Esophagus muscularis mucosa (tissue), 4 donors: Measurements from ENCODE around the gene PRRC2B. TPM values are rescaled to one million over a fixed set of nuclear protein-coding genes. Genes with fewer than 3 reads are reported as not detected.
"Not testable (repeated sequence)": the region's sequence is repeated elsewhere in the genome, so short reads cannot be mapped to it uniquely, and the experiment has no call there.

ENCODE experiments used
- DNase-seq: peaks from one replicate; pipeline ENCODE4 v3.0.0-alpha.2; 2017; ENCODE audit errors: extremely low spot score
- H3K27ac ChIP-seq, 4 donors: fragments of 200-600 bp; sonication (generic); replicated peaks in 1 of 4; 1 replicate in 3 of 4; 2 replicates in 1 of 4; pipeline ENCODE4 v1.5.1; 2016 to 2019; ENCODE audit warnings: mild to moderate bottlenecking in 1 of 4
- H3K27me3 ChIP-seq, 4 donors: fragments of 200-600 bp; sonication (generic); one replicate each; pipeline versions ENCODE4 v1.5.1 to v1.6.0; 2016 to 2019
- H3K36me3 ChIP-seq, 4 donors: fragments of 200-600 bp; sonication (generic); one replicate each; pipeline ENCODE4 v1.5.1; 2016 to 2019
- H3K4me1 ChIP-seq, 4 donors: fragments of 200-600 bp; sonication (generic); one replicate each; pipeline ENCODE4 v1.5.1; 2016 to 2019
- H3K4me3 ChIP-seq, 4 donors: fragments of 200-600 bp; sonication (generic); 1 replicate in 2 of 4; 2 replicates in 2 of 4; pipeline ENCODE4 v1.5.1; 2016 to 2019; ENCODE audit warnings: mild to moderate bottlenecking in 4 of 4, moderate library complexity in 1 of 4
- H3K9me3 ChIP-seq, 4 donors: fragments of 200-600 bp; sonication (generic); 1 replicate in 3 of 4; 2 replicates in 1 of 4; pipeline ENCODE4 v1.5.1; 2016 to 2019
- EP300 ChIP-seq: sonication (generic); formaldehyde crosslinking; IDR thresholded peaks from one replicate; pipeline ENCODE4 v1.6.1; 2017; ENCODE audit warnings: antibody characterized with exemption
- POLR2A ChIP-seq: fragments of 450-650 bp; IDR thresholded peaks from one replicate; pipeline ENCODE4 v1.6.1; 2017; ENCODE audit warnings: antibody characterized with exemption, moderate library complexity, mild to moderate bottlenecking, low read depth
- POLR2AphosphoS5 ChIP-seq, 2 donors: sonication (generic); formaldehyde crosslinking; IDR thresholded peaks; one replicate each; pipeline ENCODE4 v1.6.1; 2017; ENCODE audit warnings: antibody characterized with exemption in 2 of 2
- WGBS: methylation state at CpG from one replicate; pipeline ENCODE4 v1.1.5; 2018; 5-methylcytosine and 5-hydroxymethylcytosine counted together
- intact Hi-C: fragments of 100-400 bp; cut with DNase I; formaldehyde crosslinking; loops from one replicate; pipeline ENCODE4 v1.15.1; 2023
- total RNA-seq, 4 donors: library from RNA; depleted of rRNA; stranded (reverse); fragments of >200 nt; gene quantifications; one replicate each; pipeline versions ENCODE4 v1.1.0 to v1.2.1, GENCODE V29; 2016
- TF ChIP-seq, protein P1 (sequence below), 3 experiments: fragments of 200-600 bp in 2 of 3; fragments of 450-650 bp in 1 of 3; sonication (generic) in 2 of 3; IDR thresholded peaks; one replicate each; pipeline ENCODE4 v1.5.1; 2017 to 2019; ENCODE audit warnings: antibody characterized with exemption in 3 of 3, mild to moderate bottlenecking in 2 of 3, moderate library complexity in 1 of 3

PRRC2B gene
- total RNA-seq, 4 donors from 2014 or later, result 109 to 226 (median 148) TPM

DNA sequence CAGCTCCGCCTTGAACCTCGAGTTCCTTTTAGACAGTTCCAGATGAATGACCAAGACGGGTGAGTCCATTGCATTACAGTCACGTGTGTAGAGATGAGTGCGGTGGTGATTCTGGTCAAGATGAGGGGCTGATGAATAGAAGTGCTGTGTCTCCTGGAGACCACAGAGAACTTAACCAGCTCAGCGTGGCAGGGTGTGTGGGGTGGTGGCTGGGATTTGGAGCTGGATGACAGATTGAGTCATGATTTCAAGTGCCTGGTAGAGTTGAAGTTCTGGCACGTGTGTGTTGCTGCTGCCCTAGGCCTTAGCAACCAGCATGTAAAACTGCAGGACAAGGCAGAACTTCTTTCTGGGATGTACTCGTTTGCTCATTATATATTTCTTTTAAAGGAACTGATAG is 53.3 kb downstream of the PRRC2B start:
- DNase-seq, result no peak
- intact Hi-C loops, result no loop called here
- Histone ChIP-seq H3K4me3 (no peak overlapping the region), H3K27ac (no peak overlapping the region), H3K4me1 (peaks cover 0 to 5% (median 0%) of the 10 kb centered on the region in 4 donors), H3K36me3 (peaks cover 57 to 96% (median 88%) of the 10 kb centered on the region in 4 donors), H3K27me3 (no peaks in the 10 kb centered on the region), H3K9me3 (no peaks in the 10 kb centered on the region)
- TF ChIP-seq EP300, result no peak
- TF ChIP-seq POLR2AphosphoS5 (IDR thresholded peaks at IDR 0.05), result no peak
- no peak for TF ChIP-seq POLR2A
- TF ChIP-seq, protein P1, sequence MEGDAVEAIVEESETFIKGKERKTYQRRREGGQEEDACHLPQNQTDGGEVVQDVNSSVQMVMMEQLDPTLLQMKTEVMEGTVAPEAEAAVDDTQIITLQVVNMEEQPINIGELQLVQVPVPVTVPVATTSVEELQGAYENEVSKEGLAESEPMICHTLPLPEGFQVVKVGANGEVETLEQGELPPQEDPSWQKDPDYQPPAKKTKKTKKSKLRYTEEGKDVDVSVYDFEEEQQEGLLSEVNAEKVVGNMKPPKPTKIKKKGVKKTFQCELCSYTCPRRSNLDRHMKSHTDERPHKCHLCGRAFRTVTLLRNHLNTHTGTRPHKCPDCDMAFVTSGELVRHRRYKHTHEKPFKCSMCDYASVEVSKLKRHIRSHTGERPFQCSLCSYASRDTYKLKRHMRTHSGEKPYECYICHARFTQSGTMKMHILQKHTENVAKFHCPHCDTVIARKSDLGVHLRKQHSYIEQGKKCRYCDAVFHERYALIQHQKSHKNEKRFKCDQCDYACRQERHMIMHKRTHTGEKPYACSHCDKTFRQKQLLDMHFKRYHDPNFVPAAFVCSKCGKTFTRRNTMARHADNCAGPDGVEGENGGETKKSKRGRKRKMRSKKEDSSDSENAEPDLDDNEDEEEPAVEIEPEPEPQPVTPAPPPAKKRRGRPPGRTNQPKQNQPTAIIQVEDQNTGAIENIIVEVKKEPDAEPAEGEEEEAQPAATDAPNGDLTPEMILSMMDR (IDR thresholded peaks at IDR 0.05), result no peak
- 65% methylated on average over 8 of the region's 8 CpGs for WGBS

DNA sequence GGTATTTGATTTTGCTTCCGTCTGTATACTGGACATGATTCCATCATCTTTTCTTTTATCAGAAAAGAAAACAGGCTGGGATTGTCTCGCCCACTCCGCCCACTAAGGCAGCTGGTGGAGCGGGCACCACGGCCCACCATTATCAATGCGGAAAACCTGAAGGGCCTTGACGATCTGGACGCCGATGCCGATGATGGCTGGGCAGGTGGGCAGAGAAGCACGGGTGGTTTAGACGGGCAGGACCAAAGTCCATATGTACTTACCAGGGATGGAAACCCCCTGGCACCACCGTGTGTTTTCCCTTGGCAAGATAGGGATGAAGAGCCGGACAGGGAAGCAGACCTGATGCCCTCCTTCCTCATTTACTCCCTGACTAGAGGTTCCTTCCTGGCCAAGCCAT is 53.7 kb downstream of the PRRC2B start:
- DNase-seq, result no peak
- TF ChIP-seq POLR2AphosphoS5 (IDR thresholded peaks at IDR 0.05) (no peak), EP300 (no peak), POLR2A (no peak)
- TF ChIP-seq, protein P1 (IDR thresholded peaks at IDR 0.05), result no peak
- H3K36me3 ChIP-seq, result peaks cover 57 to 94% (median 86%) of the 10 kb centered on the region in 4 donors
- peaks cover 0 to 5% (median 0%) of the 10 kb centered on the region in 4 donors for H3K4me1 ChIP-seq
- 81% methylated on average over 14 of the region's 14 CpGs for WGBS
- intact Hi-C loops, result no loop called here
- H3K27ac ChIP-seq, result no peak overlapping the region
- H3K4me3 ChIP-seq, result no peak overlapping the region
- H3K9me3 ChIP-seq, result no peaks in the 10 kb centered on the region
- H3K27me3 ChIP-seq, result no peaks in the 10 kb centered on the region

DNA sequence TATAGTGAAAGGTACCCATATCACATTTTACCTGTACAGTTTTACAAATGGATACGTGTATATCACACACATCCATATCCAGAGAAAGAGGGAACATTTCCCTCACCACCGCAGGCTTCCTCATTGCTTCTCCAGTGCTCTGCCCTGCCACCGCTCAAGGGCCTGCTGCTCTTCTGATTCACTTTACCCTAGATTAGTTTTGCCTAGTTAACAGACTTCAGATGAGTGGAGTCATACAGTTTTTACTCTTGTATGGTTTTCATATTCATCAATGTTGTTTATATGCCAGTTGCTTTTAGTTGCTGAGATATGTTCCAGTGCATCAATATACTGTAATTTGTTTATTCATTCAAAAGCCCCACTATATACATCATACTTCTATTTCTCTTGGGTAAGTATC is 54.9 kb downstream of the PRRC2B start:
- Histone ChIP-seq H3K4me1 (peaks cover 0 to 5% (median 0%) of the 10 kb centered on the region in 4 donors), H3K27ac (no peak overlapping the region), H3K4me3 (no peak overlapping the region), H3K9me3 (no peaks in the 10 kb centered on the region), H3K27me3 (no peaks in the 10 kb centered on the region), H3K36me3 (peaks cover 52 to 92% (median 79%) of the 10 kb centered on the region in 4 donors)
- no peak for TF ChIP-seq POLR2AphosphoS5 (IDR thresholded peaks at IDR 0.05)
- WGBS, result 92% methylated on average over 3 of the region's 3 CpGs
- intact Hi-C loops, result no loop called here
- no peak for DNase-seq

DNA sequence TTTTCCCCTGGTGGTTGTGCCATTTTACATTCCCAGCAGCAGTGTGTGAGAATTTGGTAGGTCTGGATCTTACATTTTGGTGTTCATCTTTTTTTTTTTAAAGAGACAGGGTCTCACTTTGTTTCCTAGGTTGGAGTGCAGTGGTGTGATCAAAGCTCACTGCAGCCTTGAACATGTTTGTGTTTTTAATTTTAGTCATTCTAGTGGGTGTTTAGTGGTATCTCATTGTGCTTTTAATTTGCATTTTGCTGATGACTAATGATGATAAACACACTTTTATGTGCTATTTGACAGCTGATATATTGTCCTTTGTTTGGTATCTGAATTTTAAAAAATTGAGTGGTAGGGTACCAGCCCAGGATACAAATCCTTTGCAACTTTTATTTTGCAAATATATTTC is 55.4 kb downstream of the PRRC2B start:
- no peak for DNase-seq
- TF ChIP-seq, protein P1 (IDR thresholded peaks at IDR 0.05), result no peak
- TF ChIP-seq POLR2A (no peak), POLR2AphosphoS5 (IDR thresholded peaks at IDR 0.05) (no peak), EP300 (no peak)
- no peak overlapping the region for H3K4me3 ChIP-seq
- H3K27me3 ChIP-seq, result no peaks in the 10 kb centered on the region
- intact Hi-C loops, result no loop called here
- H3K36me3 ChIP-seq, result peaks cover 47 to 92% (median 77%) of the 10 kb centered on the region in 4 donors
- H3K4me1 ChIP-seq, result peaks cover 0 to 5% (median 0%) of the 10 kb centered on the region in 4 donors
- no peaks in the 10 kb centered on the region for H3K9me3 ChIP-seq
- no peak overlapping the region for H3K27ac ChIP-seq

DNA sequence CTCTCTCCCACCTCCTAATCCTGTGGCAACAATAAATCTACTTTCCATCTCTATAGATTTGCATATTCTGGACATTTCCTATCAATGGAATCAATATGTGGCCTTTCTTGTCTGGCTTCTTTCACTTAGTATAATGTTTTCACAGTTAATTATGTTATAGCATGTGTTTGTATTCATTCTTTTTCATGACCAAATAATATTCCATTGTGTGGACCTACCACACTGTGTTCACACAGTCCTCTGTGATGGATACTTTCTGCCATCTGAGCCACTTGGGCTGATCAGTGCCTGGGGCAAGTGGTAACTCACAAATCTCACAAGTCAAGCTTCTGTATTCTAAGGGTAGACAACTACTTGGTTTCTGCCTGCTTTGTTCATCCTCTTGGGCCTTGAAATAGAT is 60.1 kb downstream of the PRRC2B start:
- Histone ChIP-seq H3K27me3 (no peaks in the 10 kb centered on the region), H3K36me3 (peaks cover 30 to 92% (median 77%) of the 10 kb centered on the region in 4 donors), H3K4me3 (no peak overlapping the region), H3K27ac (no peak overlapping the region), H3K4me1 (no peaks in the 10 kb centered on the region), H3K9me3 (no peaks in the 10 kb centered on the region)
- DNase-seq, result no peak
- intact Hi-C loops, result no loop called here
- TF ChIP-seq POLR2A (no peak), EP300 (no peak), POLR2AphosphoS5 (IDR thresholded peaks at IDR 0.05) (no peak)
- TF ChIP-seq, protein P1 (IDR thresholded peaks at IDR 0.05), result no peak

DNA sequence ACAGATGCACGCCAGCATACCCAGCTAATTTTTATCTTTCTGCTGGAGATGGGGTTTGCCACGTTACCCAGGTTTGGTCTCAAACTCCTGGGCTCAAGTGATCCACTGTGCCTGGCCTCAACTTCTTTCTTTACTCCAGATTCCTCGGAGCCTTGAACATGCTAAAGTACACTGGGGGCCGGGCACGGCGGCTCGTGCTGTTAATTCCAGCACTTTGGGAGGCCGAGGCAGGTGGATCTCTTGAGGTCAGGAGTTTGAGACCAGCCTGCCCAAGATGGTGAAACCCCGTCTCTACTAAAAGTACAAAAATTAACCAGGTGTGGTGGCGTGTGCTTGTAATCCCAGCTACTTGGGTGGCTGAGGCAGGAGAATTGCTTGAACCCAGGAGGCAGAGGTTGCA is 61.8 kb downstream of the PRRC2B start:
- WGBS, result 92% methylated on average over 9 of the region's 10 CpGs
- H3K27me3 ChIP-seq, H3K4me3 ChIP-seq, DNase-seq, H3K9me3 ChIP-seq, H3K4me1 ChIP-seq, H3K27ac ChIP-seq, intact Hi-C loops: not testable (repeated sequence)
- H3K36me3 ChIP-seq, result peaks cover 38 to 92% (median 81%) of the 10 kb centered on the region in 4 donors
